ENCODE measurements around the gene PBX1.

The PBX1 gene

DNA sequence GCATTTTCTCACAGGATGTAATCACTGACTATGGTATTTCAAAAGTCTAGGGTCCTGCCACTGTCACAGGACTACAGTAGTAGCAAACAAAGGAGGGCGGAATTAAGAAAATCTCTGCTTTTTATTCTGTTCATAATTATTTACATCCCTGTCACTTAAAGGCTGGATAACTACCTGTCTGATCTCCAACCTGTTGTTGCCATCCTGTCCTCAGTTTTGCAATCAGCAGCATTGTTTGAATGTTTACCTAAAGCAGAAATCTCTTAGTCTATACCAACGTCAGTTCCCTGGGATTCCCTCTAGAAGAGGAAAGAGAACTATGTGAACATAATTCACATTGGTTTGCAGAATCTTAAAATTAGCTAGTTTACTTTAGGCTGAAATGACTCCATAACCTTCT lies 218.5 kb downstream of the PBX1 start:
- H3K4me3 ChIP-seq (ENCODE audit: low read depth, low read length): no peak overlapping the region
- TF ChIP-seq, protein P1, sequence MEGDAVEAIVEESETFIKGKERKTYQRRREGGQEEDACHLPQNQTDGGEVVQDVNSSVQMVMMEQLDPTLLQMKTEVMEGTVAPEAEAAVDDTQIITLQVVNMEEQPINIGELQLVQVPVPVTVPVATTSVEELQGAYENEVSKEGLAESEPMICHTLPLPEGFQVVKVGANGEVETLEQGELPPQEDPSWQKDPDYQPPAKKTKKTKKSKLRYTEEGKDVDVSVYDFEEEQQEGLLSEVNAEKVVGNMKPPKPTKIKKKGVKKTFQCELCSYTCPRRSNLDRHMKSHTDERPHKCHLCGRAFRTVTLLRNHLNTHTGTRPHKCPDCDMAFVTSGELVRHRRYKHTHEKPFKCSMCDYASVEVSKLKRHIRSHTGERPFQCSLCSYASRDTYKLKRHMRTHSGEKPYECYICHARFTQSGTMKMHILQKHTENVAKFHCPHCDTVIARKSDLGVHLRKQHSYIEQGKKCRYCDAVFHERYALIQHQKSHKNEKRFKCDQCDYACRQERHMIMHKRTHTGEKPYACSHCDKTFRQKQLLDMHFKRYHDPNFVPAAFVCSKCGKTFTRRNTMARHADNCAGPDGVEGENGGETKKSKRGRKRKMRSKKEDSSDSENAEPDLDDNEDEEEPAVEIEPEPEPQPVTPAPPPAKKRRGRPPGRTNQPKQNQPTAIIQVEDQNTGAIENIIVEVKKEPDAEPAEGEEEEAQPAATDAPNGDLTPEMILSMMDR (IDR thresholded peaks at IDR 0.05; ENCODE audit: insufficient read depth, low read depth, low read length, missing control alignments): no peak
- no peak for DNase-seq (ENCODE audit: low read depth)

DNA sequence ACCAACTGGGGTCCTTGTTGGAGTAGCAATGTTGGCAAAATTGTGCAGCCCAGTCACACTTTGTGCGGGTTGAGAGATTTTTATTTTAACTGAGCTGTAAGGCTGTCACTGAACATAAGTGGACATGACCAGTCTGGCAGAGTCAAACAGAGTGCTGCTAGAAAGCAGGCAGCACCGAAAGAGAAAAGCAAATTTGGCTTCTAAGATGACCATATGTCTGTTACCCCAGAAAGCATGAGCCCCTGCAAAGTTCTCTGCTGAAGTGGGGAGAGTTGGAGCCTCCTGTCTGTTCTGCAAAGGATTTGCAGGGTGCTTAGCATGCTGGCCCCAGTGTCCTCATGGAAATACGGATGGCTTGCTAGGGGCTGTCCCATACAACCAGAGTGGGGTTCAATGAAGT lies 220.4 kb downstream of the PBX1 start:
- H3K4me3 ChIP-seq (ENCODE audit: low read depth, low read length): no peak overlapping the region
- no peak for DNase-seq (ENCODE audit: low read depth)
- TF ChIP-seq, protein P1 (IDR thresholded peaks at IDR 0.05; ENCODE audit: insufficient read depth, low read depth, low read length, missing control alignments): no peak

- no peak overlapping the region for H3K4me3 ChIP-seq (ENCODE audit: low read depth, low read length)
These were observed 221.3 kb downstream of the PBX1 start for GRCh38 chr1:164780111-164780812.

DNA sequence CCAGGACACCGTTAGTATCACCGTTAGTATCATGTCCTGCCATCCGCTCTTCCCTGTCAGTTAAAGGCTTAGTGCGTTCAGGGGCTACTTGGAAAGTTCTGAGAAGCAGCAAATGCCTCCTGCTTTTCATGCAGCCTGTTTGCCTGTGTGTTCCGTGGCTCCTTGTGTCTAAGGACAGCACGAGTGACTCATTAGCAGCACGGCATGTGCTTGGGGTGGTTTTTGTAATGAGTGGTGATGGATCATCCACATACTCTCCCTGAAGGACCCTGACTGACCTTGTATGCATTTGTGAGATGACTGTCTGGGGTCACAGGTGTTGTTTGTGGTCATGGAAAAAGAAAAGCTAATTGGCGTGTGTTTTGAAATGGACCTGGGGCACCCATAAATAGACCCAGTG lies 221.9 kb downstream of the PBX1 start:
- DNase-seq (ENCODE audit: low read depth): no peak
- H3K4me3 ChIP-seq (ENCODE audit: low read depth, low read length): no peak overlapping the region
- TF ChIP-seq, protein P1 (IDR thresholded peaks at IDR 0.05; ENCODE audit: insufficient read depth, low read depth, low read length, missing control alignments): no peak

More at GRCh38 chr1:164780111-164780812, 221.3 kb downstream of the PBX1 start:
- DNase-seq (ENCODE audit: low read depth): no peak
- TF ChIP-seq, protein P1 (IDR thresholded peaks at IDR 0.05; ENCODE audit: insufficient read depth, low read depth, low read length, missing control alignments): no peak

- no peak overlapping the region for H3K4me3 ChIP-seq (ENCODE audit: low read depth, low read length)
- DNase-seq (ENCODE audit: low read depth): no peak
- TF ChIP-seq, protein P1 (IDR thresholded peaks at IDR 0.05; ENCODE audit: insufficient read depth, low read depth, low read length, missing control alignments): no peak
These were observed 223.0 kb downstream of the PBX1 start for GRCh38 chr1:164781972-164782371.

DNA sequence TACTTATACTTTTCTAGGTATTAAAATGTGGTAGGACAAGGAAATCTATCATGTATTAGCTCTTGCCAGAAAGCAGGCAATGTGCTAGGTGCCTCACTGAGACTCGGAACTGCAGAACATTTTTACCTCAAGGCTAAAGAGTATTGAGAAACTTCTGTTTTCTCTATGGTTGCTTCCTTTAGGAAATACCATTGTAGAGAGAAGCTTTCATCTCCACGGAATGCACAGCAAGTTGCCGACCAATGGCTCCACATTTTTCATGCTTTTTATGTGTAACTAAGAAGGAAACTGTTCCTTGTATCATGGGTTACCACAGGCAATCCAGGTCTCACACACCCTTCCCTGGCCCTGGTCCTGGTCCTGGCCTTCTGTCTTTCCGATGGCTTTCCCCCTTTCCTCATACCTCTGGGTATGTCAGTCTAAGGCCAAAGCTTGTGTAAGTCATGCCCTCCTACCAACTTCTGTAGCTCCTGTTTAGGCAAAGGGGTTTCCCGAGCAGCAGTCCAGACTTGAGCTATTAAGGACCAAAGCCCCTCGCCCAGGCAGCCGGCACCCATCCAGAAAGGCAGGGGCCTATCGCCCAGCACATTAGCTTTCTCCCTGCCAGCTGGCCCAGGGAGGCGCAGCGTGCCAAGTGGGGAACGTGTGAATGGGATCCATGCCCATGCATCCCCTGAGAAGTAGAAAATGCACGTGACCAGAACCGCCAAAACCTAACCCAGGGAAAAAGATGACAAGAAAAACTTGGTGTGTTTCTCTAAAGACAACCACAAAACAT lies 225.0 kb downstream of the PBX1 start:
- TF ChIP-seq, protein P1 (IDR thresholded peaks at IDR 0.05; ENCODE audit: insufficient read depth, low read depth, low read length, missing control alignments): no peak
- H3K4me3 ChIP-seq (ENCODE audit: low read depth, low read length): no peak overlapping the region
- no peak for DNase-seq (ENCODE audit: low read depth)

Measured in GM12865 (cell line).